Fibroblast of lung (primary cell): ENCODE measurements around the gene AMZ2. TPM values are rescaled to one million over a fixed set of nuclear protein-coding genes. Genes with fewer than 3 reads are reported as not detected.
A peak's percentile ranks its signal among the peaks of the same experiment; 100 is the strongest.
"Not testable (repeated sequence)": the region's sequence is repeated elsewhere in the genome, so short reads cannot be mapped to it uniquely, and the experiment has no call there.

ENCODE experiments used
- DNase-seq, 2 donors: peaks; one replicate each; pipeline versions ENCODE4 v3.0.0 to v3.0.0-alpha.2; 2010; ENCODE audit warnings: low read depth in 2 of 2
- H2AFZ ChIP-seq: 2 replicates; pipeline ENCODE4 v1.5.1; 2012; ENCODE audit warnings: low read length, control low read depth, inconsistent platforms
- H3K27ac ChIP-seq: 2 replicates; pipeline ENCODE4 v1.5.1; 2011; ENCODE audit warnings: low read length, control low read depth; ENCODE audit not compliant: insufficient read depth
- H3K27me3 ChIP-seq: 2 replicates; pipeline ENCODE4 v1.5.1; 2011; ENCODE audit warnings: mild to moderate bottlenecking, low read length; ENCODE audit not compliant: control insufficient read depth, insufficient read depth
- H3K36me3 ChIP-seq: 2 replicates; pipeline ENCODE4 v1.5.1; 2011; ENCODE audit warnings: low read length; ENCODE audit not compliant: control insufficient read depth, insufficient read depth
- H3K4me1 ChIP-seq: 2 replicates; pipeline ENCODE4 v1.5.1; 2011; ENCODE audit warnings: low read length; ENCODE audit not compliant: control insufficient read depth, insufficient read depth; ENCODE audit errors: extremely low read depth
- H3K4me2 ChIP-seq: 2 replicates; pipeline ENCODE4 v1.5.1; 2011; ENCODE audit warnings: low read length, control low read depth; ENCODE audit not compliant: insufficient read depth; ENCODE audit errors: extremely low read depth
- H3K4me3 ChIP-seq, 4 experiments: fragments of 200-600 bp in 1 of 4; sonication (generic) in 1 of 4; replicated peaks in 1 of 4; 2 replicates each; pipeline ENCODE4 v1.5.1; 2011 to 2016; ENCODE audit warnings: low read length in 4 of 4, low read depth in 3 of 4, mild to moderate bottlenecking in 3 of 4, control low read depth in 2 of 4, inconsistent platforms in 1 of 4, mixed read lengths in 1 of 4; ENCODE audit not compliant: insufficient read depth in 1 of 4; ENCODE audit errors: control extremely low read depth in 1 of 4
- H3K79me2 ChIP-seq: 2 replicates; pipeline ENCODE4 v1.5.1; 2012; ENCODE audit warnings: mild to moderate bottlenecking, low read length, inconsistent platforms; ENCODE audit not compliant: control insufficient read depth, insufficient read depth
- H3K9ac ChIP-seq: 2 replicates; pipeline ENCODE4 v1.5.1; 2011; ENCODE audit warnings: mild to moderate bottlenecking, low read length, control low read depth; ENCODE audit not compliant: insufficient read depth
- H3K9me3 ChIP-seq: 2 replicates; pipeline ENCODE4 v1.5.1; 2012; ENCODE audit warnings: low read depth, low read length; ENCODE audit not compliant: control insufficient read depth, insufficient read depth
- H4K20me1 ChIP-seq: 2 replicates; pipeline ENCODE4 v1.5.1; 2011; ENCODE audit warnings: low read length; ENCODE audit not compliant: control insufficient read depth, insufficient read depth; ENCODE audit errors: extremely low read depth
- CTCF ChIP-seq, 2 donors: IDR thresholded peaks in 1 of 2; conservative IDR thresholded peaks in 1 of 2; 1 replicate in 1 of 2; 2 replicates in 1 of 2; pipeline ENCODE4 v1.5.1; 2011 to 2012; ENCODE audit warnings: low read length in 2 of 2, control low read depth in 1 of 2, inconsistent platforms in 1 of 2, low read depth in 1 of 2, mild to moderate bottlenecking in 1 of 2
- EZH2 ChIP-seq: IDR thresholded peaks from 2 replicates; pipeline ENCODE4 v1.5.1; 2012; ENCODE audit warnings: low read length, control low read depth, mild to moderate bottlenecking; ENCODE audit errors: missing control alignments
- polyA plus RNA-seq, 2 donors: library from polyadenylated mRNA; depleted of rRNA in 1 of 2; stranded (reverse) in 1 of 2; unstranded in 1 of 2; fragments of >200 nt; gene quantifications; 2 replicates each; pipeline ENCODE4 v1.2.1, GENCODE V29; 2011 to 2012; ENCODE audit warnings: missing spikeins in 1 of 2
- total RNA-seq: library from RNA; depleted of rRNA; stranded (reverse); fragments of >200 nt; gene quantifications from 2 replicates; pipeline ENCODE4 v1.2.1, GENCODE V29; 2014

AMZ2 gene
- total and polyA plus RNA-seq, 2 donors (not counting 1 experiment from before 2014, with no cell fraction given): 85.9 to 119 TPM

- DNase-seq: no peak
- Histone ChIP-seq H3K36me3 (no peaks in the 10 kb centered on the region), H3K4me1 (peaks cover 2% of the 10 kb centered on the region), H3K4me3 (no peak overlapping the region), H4K20me1 (no peaks in the 10 kb centered on the region), H2AFZ (no peak overlapping the region), H3K27ac (no peak overlapping the region), H3K27me3 (no peaks in the 10 kb centered on the region), H3K79me2 (no peaks in the 10 kb centered on the region), H3K9me3 (no peaks in the 10 kb centered on the region), H3K9ac (no peak overlapping the region), H3K4me2 (no peak overlapping the region)
- no peak for TF ChIP-seq EZH2
- no peak for TF ChIP-seq CTCF (conservative IDR thresholded peaks at IDR 0.05 in 1 of 2, IDR thresholded peaks at IDR 0.05 in 1 of 2; ENCODE audit: low read depth in 1 of 2, low read length in 2 of 2)
Measured at GRCh38 chr17:68228817-68229570, 18.8 kb upstream of the AMZ2 start.

- Histone ChIP-seq H3K9ac (no peak overlapping the region), H3K4me1 (peaks cover 2% of the 10 kb centered on the region), H3K79me2 (no peaks in the 10 kb centered on the region), H2AFZ (no peak overlapping the region), H3K4me3 (no peak overlapping the region), H4K20me1 (no peaks in the 10 kb centered on the region), H3K36me3 (no peaks in the 10 kb centered on the region), H3K9me3 (no peaks in the 10 kb centered on the region), H3K27me3 (no peaks in the 10 kb centered on the region), H3K4me2 (no peak overlapping the region), H3K27ac (no peak overlapping the region)
- TF ChIP-seq CTCF (conservative IDR thresholded peaks at IDR 0.05 in 1 of 2, IDR thresholded peaks at IDR 0.05 in 1 of 2; ENCODE audit: low read depth in 1 of 2, low read length in 2 of 2) (no peak), EZH2 (no peak)
- no peak for DNase-seq
Measured at GRCh38 chr17:68229619-68230018, 18.2 kb upstream of the AMZ2 start.

GRCh38 chr17:68231131-68231530 is 16.7 kb upstream of the AMZ2 start:
- H3K9me3 ChIP-seq, H4K20me1 ChIP-seq, H2AFZ ChIP-seq, H3K9ac ChIP-seq, H3K27ac ChIP-seq, H3K27me3 ChIP-seq, H3K4me1 ChIP-seq, H3K4me2 ChIP-seq, H3K36me3 ChIP-seq, H3K4me3 ChIP-seq, H3K79me2 ChIP-seq: not testable (repeated sequence)
- DNase-seq: peak in 1 of 2 donors; percentile 3
